GM06990 (cell line): ENCODE data around the gene SPAG16.

Source experiments
- DNase-seq: peaks from one replicate; pipeline ENCODE4 v3.0.0-alpha.2; 2011; ENCODE audit not compliant: insufficient read length; ENCODE audit errors: extremely low read depth
- H3K27me3 ChIP-seq: replicated peaks from 2 replicates; pipeline ENCODE4 v1.6.0; 2011; ENCODE audit warnings: low read length; ENCODE audit not compliant: control insufficient read depth, insufficient read depth
- H3K36me3 ChIP-seq: 2 replicates; pipeline ENCODE4 v1.5.1; 2011; ENCODE audit warnings: low read length; ENCODE audit not compliant: control insufficient read depth, insufficient read depth
- H3K4me3 ChIP-seq: replicated peaks from 2 replicates; pipeline ENCODE4 v1.5.1; 2011; ENCODE audit warnings: low read depth, mild to moderate bottlenecking, control low read depth, low read length
- TF ChIP-seq, protein P1 (sequence below): IDR thresholded peaks from 2 replicates; pipeline ENCODE4 v1.5.1; 2011; ENCODE audit warnings: low read length, control low read depth, mild to moderate bottlenecking, inconsistent platforms; ENCODE audit not compliant: insufficient read depth, poor library complexity, severe bottlenecking

The SPAG16 gene

GRCh38 chr2:214004463-214004862, 720.2 kb downstream of the SPAG16 start:
- TF ChIP-seq, protein P1, sequence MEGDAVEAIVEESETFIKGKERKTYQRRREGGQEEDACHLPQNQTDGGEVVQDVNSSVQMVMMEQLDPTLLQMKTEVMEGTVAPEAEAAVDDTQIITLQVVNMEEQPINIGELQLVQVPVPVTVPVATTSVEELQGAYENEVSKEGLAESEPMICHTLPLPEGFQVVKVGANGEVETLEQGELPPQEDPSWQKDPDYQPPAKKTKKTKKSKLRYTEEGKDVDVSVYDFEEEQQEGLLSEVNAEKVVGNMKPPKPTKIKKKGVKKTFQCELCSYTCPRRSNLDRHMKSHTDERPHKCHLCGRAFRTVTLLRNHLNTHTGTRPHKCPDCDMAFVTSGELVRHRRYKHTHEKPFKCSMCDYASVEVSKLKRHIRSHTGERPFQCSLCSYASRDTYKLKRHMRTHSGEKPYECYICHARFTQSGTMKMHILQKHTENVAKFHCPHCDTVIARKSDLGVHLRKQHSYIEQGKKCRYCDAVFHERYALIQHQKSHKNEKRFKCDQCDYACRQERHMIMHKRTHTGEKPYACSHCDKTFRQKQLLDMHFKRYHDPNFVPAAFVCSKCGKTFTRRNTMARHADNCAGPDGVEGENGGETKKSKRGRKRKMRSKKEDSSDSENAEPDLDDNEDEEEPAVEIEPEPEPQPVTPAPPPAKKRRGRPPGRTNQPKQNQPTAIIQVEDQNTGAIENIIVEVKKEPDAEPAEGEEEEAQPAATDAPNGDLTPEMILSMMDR = no peak
- DNase-seq = no peak
- Histone ChIP-seq H3K27me3 (no peaks in the 10 kb centered on the region), H3K36me3 (no peaks in the 10 kb centered on the region), H3K4me3 (no peak overlapping the region)

- TF ChIP-seq, protein P1 = no peak
- H3K4me3 ChIP-seq = no peak overlapping the region
- H3K27me3 ChIP-seq = no peaks in the 10 kb centered on the region
- DNase-seq = no peak
- no peaks in the 10 kb centered on the region for H3K36me3 ChIP-seq
Observed at GRCh38 chr2:214005337-214005736, 721.1 kb downstream of the SPAG16 start.

DNA sequence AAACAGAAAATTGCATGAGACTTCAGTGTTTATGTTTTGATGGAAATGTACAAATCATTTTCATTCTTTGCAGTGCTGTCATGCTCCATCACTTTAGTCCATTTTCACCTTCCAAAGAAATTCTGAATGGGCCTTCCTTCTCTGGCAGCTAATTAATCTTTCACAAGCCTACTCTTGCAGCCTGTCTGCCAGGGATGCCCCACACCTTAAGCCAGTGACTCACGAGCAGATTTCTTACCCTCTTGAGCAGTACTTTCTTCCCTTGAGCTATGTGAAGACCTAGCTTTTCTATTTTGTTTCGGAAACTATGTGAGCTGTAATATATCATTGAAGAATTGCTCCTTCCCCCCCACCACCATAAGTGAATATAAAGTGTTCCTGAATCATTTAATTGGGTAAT, 722.3 kb downstream of the SPAG16 start:
- TF ChIP-seq, protein P1 = no peak
- Histone ChIP-seq H3K4me3 (no peak overlapping the region), H3K36me3 (no peaks in the 10 kb centered on the region), H3K27me3 (no peaks in the 10 kb centered on the region)
- no peak for DNase-seq

- no peaks in the 10 kb centered on the region for H3K36me3 ChIP-seq
- H3K4me3 ChIP-seq = no peak overlapping the region
- H3K27me3 ChIP-seq = no peaks in the 10 kb centered on the region
- DNase-seq = no peak
- TF ChIP-seq, protein P1 = no peak
Observed at GRCh38 chr2:214011676-214012075, 727.4 kb downstream of the SPAG16 start.

GRCh38 chr2:214014551-214015220, 730.4 kb downstream of the SPAG16 start:
- Histone ChIP-seq H3K27me3 (no peaks in the 10 kb centered on the region), H3K36me3 (no peaks in the 10 kb centered on the region), H3K4me3 (no peak overlapping the region)
- TF ChIP-seq, protein P1 = no peak
- no peak for DNase-seq
